Measurements from ENCODE around the gene FER.

DNA sequence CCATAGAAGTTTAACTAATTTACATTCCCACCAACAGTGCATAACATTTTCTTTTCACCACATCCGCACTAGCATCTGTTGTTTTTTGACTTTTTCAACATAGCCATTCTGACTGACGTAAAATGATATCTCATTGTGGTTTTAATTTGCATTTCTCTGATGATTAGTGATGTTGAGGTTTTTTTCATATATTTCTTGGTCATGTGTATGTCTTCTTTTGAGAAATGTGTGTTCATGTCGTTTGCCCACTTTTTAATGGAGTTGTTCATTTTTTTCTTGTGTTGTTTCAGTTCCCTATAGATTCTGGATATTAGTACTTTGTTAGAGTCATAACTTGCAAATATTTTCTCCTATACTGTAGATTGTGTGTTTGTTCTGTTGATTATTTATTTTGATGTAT is 163.4 kb downstream of the FER start:
- TF ChIP-seq, protein P1, sequence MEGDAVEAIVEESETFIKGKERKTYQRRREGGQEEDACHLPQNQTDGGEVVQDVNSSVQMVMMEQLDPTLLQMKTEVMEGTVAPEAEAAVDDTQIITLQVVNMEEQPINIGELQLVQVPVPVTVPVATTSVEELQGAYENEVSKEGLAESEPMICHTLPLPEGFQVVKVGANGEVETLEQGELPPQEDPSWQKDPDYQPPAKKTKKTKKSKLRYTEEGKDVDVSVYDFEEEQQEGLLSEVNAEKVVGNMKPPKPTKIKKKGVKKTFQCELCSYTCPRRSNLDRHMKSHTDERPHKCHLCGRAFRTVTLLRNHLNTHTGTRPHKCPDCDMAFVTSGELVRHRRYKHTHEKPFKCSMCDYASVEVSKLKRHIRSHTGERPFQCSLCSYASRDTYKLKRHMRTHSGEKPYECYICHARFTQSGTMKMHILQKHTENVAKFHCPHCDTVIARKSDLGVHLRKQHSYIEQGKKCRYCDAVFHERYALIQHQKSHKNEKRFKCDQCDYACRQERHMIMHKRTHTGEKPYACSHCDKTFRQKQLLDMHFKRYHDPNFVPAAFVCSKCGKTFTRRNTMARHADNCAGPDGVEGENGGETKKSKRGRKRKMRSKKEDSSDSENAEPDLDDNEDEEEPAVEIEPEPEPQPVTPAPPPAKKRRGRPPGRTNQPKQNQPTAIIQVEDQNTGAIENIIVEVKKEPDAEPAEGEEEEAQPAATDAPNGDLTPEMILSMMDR (IDR thresholded peaks at IDR 0.05): no peak
- no peak for TF ChIP-seq IRF3 (IDR thresholded peaks at IDR 0.05; ENCODE audit: low read depth, low read length)
- TF ChIP-seq FOXM1 (IDR thresholded peaks at IDR 0.05; ENCODE audit: low read depth): no peak
- no peak for TF ChIP-seq TAF1 (IDR thresholded peaks at IDR 0.05; ENCODE audit: borderline replicate concordance, low read depth, low read length)
- no peak for TF ChIP-seq USF1 (IDR thresholded peaks at IDR 0.05; ENCODE audit: borderline replicate concordance, low read depth)
- no peak for TF ChIP-seq MAX (IDR thresholded peaks at IDR 0.05; ENCODE audit: low read depth)
- TF ChIP-seq EP300 (IDR thresholded peaks at IDR 0.05; ENCODE audit: borderline replicate concordance in 1 of 2, low read depth in 1 of 2, low read length in 1 of 2): no peak
- no peak for TF ChIP-seq RAD21 (IDR thresholded peaks at IDR 0.05; ENCODE audit: low read length)
- TF ChIP-seq EZH2phosphoT487 (IDR thresholded peaks at IDR 0.05; ENCODE audit: borderline replicate concordance, low read depth): no peak
- TF ChIP-seq FOXJ3 (CRISPR knock-in tag; IDR thresholded peaks at IDR 0.05): no peak
- TF ChIP-seq NRF1 (IDR thresholded peaks at IDR 0.05; ENCODE audit: low read depth, low read length): no peak
